ENCODE measurements around the gene MTRR.

The MTRR gene
- total RNA-seq, result 54.3 to 89.7 (median 73.9) reads per million in 9 experiments

- Mint-ChIP-seq H3K4me1 (ENCODE audit: low read depth in 2 of 2) (peaks cover 53 to 69% of the 10 kb centered on the region in 2 donors), H3K4me3 (peak within 1 kb of the TSS; percentile 82 to 96), H3K27ac (peak within 1 kb of the TSS; percentile 68 to 92), H3K27me3 (no peaks in the 10 kb centered on the region), H3K36me3 (ENCODE audit: insufficient read depth) (peaks cover 20% of the 10 kb centered on the region), H3K9me3 (no peaks in the 10 kb centered on the region)
- DNase-seq (peak; percentile 84 to 88 (median 84)), ATAC-seq (replicated peaks) (peak; percentile 97)
Observed at GRCh38 chr5:7868773-7869473, at the start of gene MTRR, which contains the start of gene FASTKD3. Gene MTRR, plus strand, starts transcription at chr5:7869148. Its CDS starts 1,647 bp downstream, at chr5:7870795. Gene FASTKD3, minus strand, starts transcription at chr5:7869031. Its CDS starts 948 bp downstream, at chr5:7868083.

GRCh38 chr5:7822449-7822848, 46.5 kb upstream of the MTRR start:
- Mint-ChIP-seq H3K4me3 (no peak overlapping the region), H3K4me1 (ENCODE audit: low read depth in 2 of 2) (peaks cover 0 to 4% of the 10 kb centered on the region in 2 donors), H3K27me3 (peaks cover 47 to 62% of the 10 kb centered on the region in 2 donors), H3K36me3 (ENCODE audit: insufficient read depth) (no peaks in the 10 kb centered on the region), H3K9me3 (no peaks in the 10 kb centered on the region), H3K27ac (no peak overlapping the region)
- ATAC-seq (replicated peaks) (no peak), DNase-seq (no peak)

GRCh38 chr5:7823594-7823993, 45.4 kb upstream of the MTRR start:
- Mint-ChIP-seq H3K4me1 (ENCODE audit: low read depth in 2 of 2) (peaks cover 0 to 4% of the 10 kb centered on the region in 2 donors), H3K4me3 (no peak overlapping the region), H3K27ac (no peak overlapping the region), H3K36me3 (ENCODE audit: insufficient read depth) (no peaks in the 10 kb centered on the region), H3K27me3 (peaks cover 49 to 65% of the 10 kb centered on the region in 2 donors), H3K9me3 (no peaks in the 10 kb centered on the region)
- DNase-seq (no peak), ATAC-seq (replicated peaks) (no peak)

- no peak overlapping the region for H3K27ac Mint-ChIP-seq
- peaks cover 45 to 69% of the 10 kb centered on the region in 2 donors for H3K27me3 Mint-ChIP-seq
- no peaks in the 10 kb centered on the region for H3K36me3 Mint-ChIP-seq (ENCODE audit: insufficient read depth)
- ATAC-seq (replicated peaks) (no peak), DNase-seq (no peak)
- no peak overlapping the region for H3K4me3 Mint-ChIP-seq
- H3K9me3 Mint-ChIP-seq, result no peaks in the 10 kb centered on the region
- H3K4me1 Mint-ChIP-seq (ENCODE audit: low read depth in 2 of 2), result peaks cover 0 to 4% of the 10 kb centered on the region in 2 donors
Observed at GRCh38 chr5:7824995-7825394, 44.0 kb upstream of the MTRR start.

GRCh38 chr5:7825630-7826029, 43.3 kb upstream of the MTRR start:
- H3K36me3 Mint-ChIP-seq (ENCODE audit: insufficient read depth), result no peaks in the 10 kb centered on the region
- H3K9me3 Mint-ChIP-seq, result no peaks in the 10 kb centered on the region
- ATAC-seq (replicated peaks) (no peak), DNase-seq (no peak)
- H3K27me3 Mint-ChIP-seq, result peaks cover 45 to 67% of the 10 kb centered on the region in 2 donors
- no peak overlapping the region for H3K4me3 Mint-ChIP-seq
- H3K4me1 Mint-ChIP-seq (ENCODE audit: low read depth in 2 of 2), result peaks cover 0 to 4% of the 10 kb centered on the region in 2 donors
- H3K27ac Mint-ChIP-seq, result no peak overlapping the region

GRCh38 chr5:7827610-7828009, 41.3 kb upstream of the MTRR start:
- Mint-ChIP-seq H3K4me3 (no peak overlapping the region), H3K4me1 (ENCODE audit: low read depth in 2 of 2) (no peaks in the 10 kb centered on the region), H3K36me3 (ENCODE audit: insufficient read depth) (no peaks in the 10 kb centered on the region), H3K9me3 (no peaks in the 10 kb centered on the region), H3K27me3 (peaks cover 45 to 68% of the 10 kb centered on the region in 2 donors), H3K27ac (no peak overlapping the region)
- ATAC-seq (replicated peaks) (no peak), DNase-seq (no peak)

GRCh38 chr5:7828269-7828668, 40.7 kb upstream of the MTRR start:
- no peaks in the 10 kb centered on the region for H3K9me3 Mint-ChIP-seq
- peaks cover 38 to 61% of the 10 kb centered on the region in 2 donors for H3K27me3 Mint-ChIP-seq
- no peak overlapping the region for H3K27ac Mint-ChIP-seq
- no peak for DNase-seq
- no peaks in the 10 kb centered on the region for H3K4me1 Mint-ChIP-seq (ENCODE audit: low read depth in 2 of 2)
- H3K4me3 Mint-ChIP-seq, result no peak overlapping the region
- H3K36me3 Mint-ChIP-seq (ENCODE audit: insufficient read depth), result no peaks in the 10 kb centered on the region
- ATAC-seq (replicated peaks), result no peak

GRCh38 chr5:7834982-7835381, 34.0 kb upstream of the MTRR start:
- ATAC-seq (replicated peaks), result no peak
- Mint-ChIP-seq H3K27me3 (peaks cover 32 to 40% of the 10 kb centered on the region in 2 donors), H3K9me3 (no peaks in the 10 kb centered on the region), H3K4me1 (ENCODE audit: low read depth in 2 of 2) (no peaks in the 10 kb centered on the region), H3K4me3 (no peak overlapping the region), H3K36me3 (ENCODE audit: insufficient read depth) (no peaks in the 10 kb centered on the region), H3K27ac (no peak overlapping the region)
- DNase-seq, result no peak

GRCh38 chr5:7837403-7837802, 31.5 kb upstream of the MTRR start:
- DNase-seq, result no peak
- ATAC-seq (replicated peaks), result no peak
- H3K36me3 Mint-ChIP-seq (ENCODE audit: insufficient read depth), result no peaks in the 10 kb centered on the region
- no peaks in the 10 kb centered on the region for H3K4me1 Mint-ChIP-seq (ENCODE audit: low read depth in 2 of 2)
- peaks cover 35 to 37% of the 10 kb centered on the region in 2 donors for H3K27me3 Mint-ChIP-seq
- H3K4me3 Mint-ChIP-seq, result no peak overlapping the region
- no peaks in the 10 kb centered on the region for H3K9me3 Mint-ChIP-seq
- no peak overlapping the region for H3K27ac Mint-ChIP-seq

GRCh38 chr5:7842531-7842930, 26.4 kb upstream of the MTRR start:
- no peak overlapping the region for H3K27ac Mint-ChIP-seq
- peaks cover 33 to 45% of the 10 kb centered on the region in 2 donors for H3K27me3 Mint-ChIP-seq
- DNase-seq (no peak), ATAC-seq (replicated peaks) (no peak)
- no peaks in the 10 kb centered on the region for H3K4me1 Mint-ChIP-seq (ENCODE audit: low read depth in 2 of 2)
- no peaks in the 10 kb centered on the region for H3K9me3 Mint-ChIP-seq
- H3K36me3 Mint-ChIP-seq (ENCODE audit: insufficient read depth), result no peaks in the 10 kb centered on the region
- H3K4me3 Mint-ChIP-seq, result no peak overlapping the region

GRCh38 chr5:7844901-7845300, 24.0 kb upstream of the MTRR start:
- Mint-ChIP-seq H3K9me3 (no peaks in the 10 kb centered on the region), H3K36me3 (ENCODE audit: insufficient read depth) (no peaks in the 10 kb centered on the region), H3K4me3 (no peak overlapping the region), H3K27me3 (peaks cover 29 to 47% of the 10 kb centered on the region in 2 donors), H3K27ac (no peak overlapping the region), H3K4me1 (ENCODE audit: low read depth in 2 of 2) (peaks cover 1 to 3% of the 10 kb centered on the region in 2 donors)
- ATAC-seq (replicated peaks) (no peak), DNase-seq (no peak)

- DNase-seq, result no peak
- ATAC-seq (replicated peaks), result no peak
- H3K4me3 Mint-ChIP-seq, result no peak overlapping the region
- peaks cover 22 to 48% of the 10 kb centered on the region in 2 donors for H3K27me3 Mint-ChIP-seq
- no peaks in the 10 kb centered on the region for H3K9me3 Mint-ChIP-seq
- H3K4me1 Mint-ChIP-seq (ENCODE audit: low read depth in 2 of 2), result peaks cover 3 to 4% of the 10 kb centered on the region in 2 donors
- H3K36me3 Mint-ChIP-seq (ENCODE audit: insufficient read depth), result no peaks in the 10 kb centered on the region
- H3K27ac Mint-ChIP-seq, result no peak overlapping the region
Observed at GRCh38 chr5:7845557-7845956, 23.4 kb upstream of the MTRR start.

- peaks cover 17 to 46% of the 10 kb centered on the region in 2 donors for H3K27me3 Mint-ChIP-seq
- no peaks in the 10 kb centered on the region for H3K9me3 Mint-ChIP-seq
- DNase-seq (no peak), ATAC-seq (replicated peaks) (no peak)
- no peak overlapping the region for H3K27ac Mint-ChIP-seq
- no peak overlapping the region for H3K4me3 Mint-ChIP-seq
- no peaks in the 10 kb centered on the region for H3K36me3 Mint-ChIP-seq (ENCODE audit: insufficient read depth)
- H3K4me1 Mint-ChIP-seq (ENCODE audit: low read depth in 2 of 2), result peaks cover 6 to 7% of the 10 kb centered on the region in 2 donors
Observed at GRCh38 chr5:7846327-7846726, 22.6 kb upstream of the MTRR start.

GRCh38 chr5:7848296-7848695, 20.7 kb upstream of the MTRR start:
- Mint-ChIP-seq H3K36me3 (ENCODE audit: insufficient read depth) (no peaks in the 10 kb centered on the region), H3K9me3 (no peaks in the 10 kb centered on the region), H3K27me3 (peaks cover 13 to 42% of the 10 kb centered on the region in 2 donors), H3K4me3 (no peak overlapping the region), H3K4me1 (ENCODE audit: low read depth in 2 of 2) (peaks cover 9 to 15% of the 10 kb centered on the region in 2 donors), H3K27ac (no peak overlapping the region)
- ATAC-seq (replicated peaks) (no peak), DNase-seq (no peak)

Measured in effector memory CD8-positive, alpha-beta T cell (primary cell).